HG03097 (cell line): ENCODE results near the gene FOXB1.

Experiments
- ATAC-seq: cut with Tn5 transposase; IDR thresholded peaks from one replicate; pipeline ENCODE4 v1.9.1; 2021; ENCODE audit not compliant: unreplicated experiment, low FRiP score

The FOXB1 gene

GRCh38 chr15:59998305-59998949 is 5.7 kb upstream of the FOXB1 start:
- no peak for ATAC-seq

GRCh38 chr15:59998950-59999611 is 5.0 kb upstream of the FOXB1 start:
- ATAC-seq, result no peak

GRCh38 chr15:59999612-60000112 is 4.4 kb upstream of the FOXB1 start:
- ATAC-seq, result no peak

- ATAC-seq, result no peak
Measured at GRCh38 chr15:60000113-60000823, 3.8 kb upstream of the FOXB1 start.

- no peak for ATAC-seq
Measured at GRCh38 chr15:60000824-60001609, 3.1 kb upstream of the FOXB1 start.

- ATAC-seq, result no peak
Measured at GRCh38 chr15:60001610-60002527, 2.2 kb upstream of the FOXB1 start.

- ATAC-seq, result no peak
Measured at GRCh38 chr15:60002528-60003218, 1.4 kb upstream of the FOXB1 start.

GRCh38 chr15:60003243-60004008 is 685 bp upstream of the FOXB1 start:
- no peak for ATAC-seq

- ATAC-seq, result no peak
Measured at GRCh38 chr15:60004846-60005351, 788 bp downstream of the FOXB1 start.

GRCh38 chr15:60005352-60006202 is 1.5 kb downstream of the FOXB1 start:
- ATAC-seq, result no peak

GRCh38 chr15:60006203-60006862 is 2.2 kb downstream of the FOXB1 start:
- ATAC-seq, result no peak

- ATAC-seq, result no peak
Measured at GRCh38 chr15:60006873-60007272, 2.8 kb downstream of the FOXB1 start.

- ATAC-seq, result no peak
Measured at GRCh38 chr15:60009124-60009960, 5.2 kb downstream of the FOXB1 start.

- no peak for ATAC-seq
Measured at GRCh38 chr15:60009980-60010732, 6.0 kb downstream of the FOXB1 start.

- no peak for ATAC-seq
Measured at GRCh38 chr15:60010858-60011257, 6.7 kb downstream of the FOXB1 start.
